DMS 273 (cell line): ENCODE results near the gene ATOSB.

Experiments
- DNase-seq: peaks from one replicate; lab custom pipeline; 2025; ENCODE audit not compliant: unreplicated experiment; lab: John Stamatoyannopoulos, UW

Gene ATOSB

DNA sequence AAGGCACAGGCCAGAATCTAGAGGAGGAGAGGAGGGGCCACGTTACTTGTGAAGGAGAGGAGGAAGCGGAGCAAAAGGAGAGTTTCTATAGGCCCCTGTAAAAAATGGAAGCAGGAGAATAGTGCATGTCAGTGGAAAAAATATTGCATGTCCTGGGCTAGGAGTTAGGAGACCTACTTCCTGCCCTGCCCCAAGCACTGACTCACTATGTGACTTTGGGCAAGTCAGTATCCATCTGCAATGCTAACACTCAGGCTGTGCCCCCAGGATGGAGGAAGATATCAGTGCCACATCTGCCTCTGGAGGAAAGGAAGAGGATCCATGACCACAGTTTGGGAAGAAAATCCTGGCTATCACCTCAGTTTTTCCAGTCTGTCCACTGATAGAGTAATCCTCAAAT lies 26.2 kb downstream of the ATOSB start:
- no peak for DNase-seq

DNA sequence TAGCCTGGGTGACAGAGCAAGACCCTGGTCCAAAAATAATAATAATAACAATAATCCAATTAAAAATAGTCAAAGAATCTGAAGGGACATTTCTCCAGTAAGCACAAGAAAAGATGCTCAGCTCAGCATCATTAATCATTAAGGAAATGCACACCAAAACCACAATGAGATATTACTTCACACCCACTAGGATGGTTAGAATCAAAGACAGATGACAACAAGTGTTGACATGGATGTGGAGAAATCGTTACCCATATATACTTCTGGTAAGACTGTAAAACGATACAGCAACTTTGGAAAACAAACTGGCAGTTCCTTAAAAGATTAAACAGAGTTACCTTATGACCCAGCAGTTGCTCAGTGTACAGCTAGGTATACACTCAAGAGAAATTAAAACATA lies 30.6 kb downstream of the ATOSB start:
- no peak for DNase-seq

DNA sequence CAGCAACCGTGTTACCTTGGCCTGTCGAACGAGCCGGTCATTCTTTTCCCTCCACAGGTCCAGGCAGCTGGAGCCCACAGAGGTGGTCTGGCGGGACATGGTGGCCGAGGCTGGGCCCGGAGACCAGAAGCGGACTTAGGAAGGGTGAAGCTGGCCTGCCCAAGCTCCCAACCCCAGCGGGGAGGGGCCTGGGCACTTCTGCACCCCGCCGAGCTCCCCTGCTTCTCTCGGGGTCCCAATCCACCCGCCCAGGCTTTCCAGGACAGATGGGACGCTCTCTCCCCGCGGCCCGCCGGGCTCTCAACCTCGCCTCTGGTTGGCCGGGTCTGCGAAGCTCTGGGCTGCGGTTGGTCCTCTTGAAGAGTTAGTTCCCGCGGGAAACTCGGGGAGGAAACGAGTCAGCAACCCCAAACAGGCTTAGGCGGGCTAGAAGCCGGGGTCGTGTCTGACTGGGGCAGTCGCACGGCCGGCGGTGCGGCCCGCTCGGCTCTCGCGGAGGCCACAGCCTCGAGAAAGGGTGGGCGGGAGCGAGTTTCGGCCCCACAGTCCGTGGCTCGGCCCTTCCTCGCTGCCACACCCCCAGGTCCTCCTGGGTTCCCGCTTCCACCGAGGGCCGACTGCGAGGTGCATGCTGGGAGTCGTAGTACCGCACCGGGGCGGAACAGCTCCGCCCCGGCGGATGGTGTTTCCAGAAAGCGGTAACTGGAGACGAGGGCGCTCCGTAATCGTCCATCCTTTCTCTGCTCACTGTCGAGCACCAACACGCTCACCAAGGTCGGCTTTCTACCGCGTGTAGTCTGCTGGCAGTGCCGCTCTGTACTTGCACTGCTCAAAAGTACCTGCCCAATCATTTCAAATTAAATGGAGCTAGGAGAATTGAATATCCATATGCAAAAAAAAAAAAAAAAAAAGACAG lies 36.0 kb downstream of the ATOSB start, which contains the start of gene FANCG:
Gene FANCG (minus strand): TSS at position 517 of the 916 bp plus-strand sequence. CDS start 418 bp downstream, at position 99.
- peak; percentile 97 for DNase-seq

DNA sequence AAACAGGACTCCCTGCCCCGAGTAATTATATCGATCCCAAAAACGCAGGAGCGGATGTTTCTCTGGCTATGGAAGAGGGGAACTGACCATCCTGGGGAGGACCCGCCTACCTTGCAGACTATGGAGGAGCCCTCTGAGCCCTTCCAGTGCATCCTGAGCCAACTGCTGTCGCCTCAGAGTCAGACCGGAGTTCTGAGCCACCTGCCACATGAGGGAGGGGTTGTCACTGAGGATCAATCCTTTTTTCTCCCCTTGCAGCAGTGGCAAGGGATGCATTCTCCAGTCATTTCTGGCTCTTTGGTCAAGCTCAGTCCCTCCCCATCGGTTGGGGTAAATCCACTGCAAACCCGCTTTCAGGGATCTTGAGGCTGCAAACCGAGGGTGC lies 36.6 kb downstream of the ATOSB start:
- peak; percentile 39 for DNase-seq

DNA sequence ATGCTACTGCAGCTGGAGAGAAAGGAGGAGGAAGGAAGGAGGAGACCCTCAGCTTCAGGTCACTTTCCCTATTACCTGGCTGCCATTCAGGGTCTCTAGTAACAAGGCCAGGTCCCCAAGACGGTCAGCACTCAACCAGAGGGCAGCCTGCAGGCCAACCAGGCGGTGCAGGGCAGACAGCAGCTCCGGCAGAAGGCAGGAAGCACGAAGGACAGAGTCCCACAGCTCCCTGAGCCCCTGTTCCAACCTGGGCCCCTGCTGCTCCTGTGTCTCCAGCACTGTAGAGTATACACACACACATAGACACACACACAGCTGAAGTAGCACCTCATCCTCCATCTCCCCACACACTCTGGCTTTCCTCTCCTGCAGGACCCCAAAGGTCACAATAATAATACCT lies 37.6 kb downstream of the ATOSB start:
- no peak for DNase-seq

DNA sequence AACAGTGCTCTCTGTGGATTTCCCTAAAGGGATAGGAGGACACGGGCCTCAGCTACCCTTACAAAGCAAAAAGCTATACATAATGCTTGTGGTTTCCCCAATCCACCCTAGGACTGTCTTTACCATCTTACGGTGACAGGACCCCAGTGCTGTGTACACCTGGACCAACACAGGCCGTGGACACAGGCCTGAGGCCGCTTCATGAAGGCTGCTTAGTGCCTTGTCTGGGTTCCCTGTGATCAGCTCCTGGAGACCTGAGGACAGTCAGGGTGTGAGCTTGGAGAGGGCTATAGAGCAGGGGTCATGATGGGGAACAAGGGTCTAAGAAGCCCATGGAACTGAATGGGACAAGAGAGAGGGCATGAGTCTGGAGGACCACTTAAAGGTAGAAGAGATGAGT lies 38.8 kb downstream of the ATOSB start:
- no peak for DNase-seq

DNA sequence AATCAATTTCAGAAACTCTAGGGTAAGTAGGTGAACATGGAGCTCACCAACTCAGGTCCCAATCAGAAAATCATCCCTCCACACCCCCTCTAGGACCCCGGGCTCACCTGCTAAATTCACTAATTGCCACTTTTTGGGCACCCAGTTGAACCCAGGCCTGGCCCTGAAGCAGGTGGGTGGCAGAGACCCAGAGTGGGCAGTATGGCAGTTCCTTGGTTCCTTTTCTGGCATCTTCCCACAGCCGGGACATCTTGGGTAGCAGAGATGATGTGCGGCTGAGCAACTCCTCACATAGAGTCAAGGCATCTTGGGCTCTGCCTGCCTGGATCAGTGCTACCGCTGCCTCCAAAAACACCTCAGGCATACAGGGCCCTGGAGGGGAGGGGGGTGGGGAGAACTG lies 40.3 kb downstream of the ATOSB start:
- DNase-seq: no peak

DNA sequence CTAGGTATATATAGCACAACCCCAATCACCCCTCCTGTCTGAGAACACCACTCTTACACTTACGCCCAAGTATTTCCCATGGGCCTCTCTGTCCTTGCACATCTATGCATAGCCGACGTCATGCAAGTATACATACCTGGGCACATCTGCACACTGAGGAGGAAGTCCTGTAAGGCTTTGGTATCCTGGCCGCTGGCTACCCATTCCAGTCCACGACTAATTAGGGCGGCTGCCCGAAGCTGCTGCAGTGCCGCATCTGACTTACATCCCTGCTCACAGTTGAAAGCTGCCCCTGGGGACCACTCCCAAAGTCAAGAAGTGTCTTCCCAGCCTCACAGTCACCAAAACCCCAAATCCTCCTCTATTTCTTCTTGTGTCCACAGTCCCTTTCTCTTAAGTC lies 40.9 kb downstream of the ATOSB start:
- DNase-seq: no peak

DNA sequence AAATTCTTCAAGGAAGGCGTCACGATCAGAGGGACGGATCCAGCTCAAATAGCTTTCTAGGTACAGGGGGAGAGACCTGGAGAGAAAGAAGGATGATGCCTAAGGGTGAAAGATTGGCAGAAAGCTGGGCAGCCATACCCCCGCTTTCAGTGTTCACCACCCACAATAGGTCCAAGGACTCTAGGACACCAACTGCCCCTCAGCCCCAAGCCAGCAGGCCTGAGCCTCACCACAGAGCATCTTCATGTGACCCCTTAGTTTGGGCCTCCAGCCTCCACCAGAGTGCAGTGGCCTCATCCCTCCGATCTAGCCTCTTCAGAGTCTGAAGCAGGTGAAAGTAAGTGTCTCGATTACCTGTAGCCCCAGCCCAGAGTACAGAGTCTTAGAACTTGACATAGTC lies 41.5 kb downstream of the ATOSB start:
- no peak for DNase-seq

DNA sequence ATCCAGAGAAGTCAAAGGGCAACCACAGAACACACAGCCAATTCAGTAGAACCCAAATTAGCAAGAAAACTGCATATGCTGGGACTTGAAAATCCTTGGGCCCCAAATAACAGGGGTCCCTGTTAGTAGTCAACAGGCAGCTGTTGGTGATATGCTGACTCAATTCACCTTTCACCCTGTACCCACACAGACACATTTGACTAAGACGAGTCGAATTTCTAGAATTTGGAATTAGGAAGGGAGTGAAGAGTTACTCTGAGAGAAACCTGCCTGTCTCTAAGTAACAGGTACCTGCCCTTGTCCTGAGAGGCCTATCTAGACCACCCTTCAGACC lies 42.4 kb downstream of the ATOSB start:
- DNase-seq: no peak

DNA sequence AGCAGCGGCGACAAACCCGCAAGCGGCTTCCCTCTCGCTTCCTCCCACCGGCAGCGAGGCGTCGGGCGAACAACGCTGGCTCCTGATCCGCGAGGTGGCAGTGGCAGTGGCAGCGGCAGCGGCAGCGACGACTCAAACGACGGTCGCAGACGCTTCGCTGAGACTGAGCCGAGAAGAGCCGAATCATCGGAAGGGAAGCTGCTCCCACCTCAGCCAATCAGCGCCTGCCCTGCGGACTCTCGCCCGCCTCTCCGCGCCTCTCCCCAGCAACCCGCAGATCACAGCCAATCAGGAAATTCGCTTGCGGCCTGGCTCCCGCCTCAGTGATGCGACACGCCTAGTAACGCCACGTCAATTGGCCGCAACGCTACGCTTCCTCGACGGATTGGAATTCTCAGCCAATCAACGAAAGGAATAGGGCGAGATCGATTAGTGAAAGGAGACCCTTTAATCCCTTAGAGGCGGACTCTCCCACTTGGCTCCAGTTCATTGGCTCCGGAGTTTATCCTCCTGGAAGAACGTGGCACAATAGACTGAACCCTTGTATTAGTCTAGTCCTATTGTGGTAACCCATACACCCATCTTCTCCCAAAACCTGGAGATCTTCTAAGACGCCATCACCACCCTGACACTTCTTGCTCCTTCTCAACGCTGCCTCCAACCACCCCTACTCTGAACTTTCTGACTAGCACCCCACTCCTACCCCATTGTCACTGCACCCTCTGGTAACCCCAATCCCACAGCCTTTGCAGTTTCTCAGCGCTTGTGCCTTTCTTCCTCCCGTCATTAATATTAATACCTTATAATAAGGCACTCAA lies 43.0 kb downstream of the ATOSB start, which contains the start of gene VCP:
Gene VCP (minus strand): TSS at position 165 of the 818 bp plus-strand sequence. CDS start 272 bp downstream, outside the sequence.
- peak; percentile 99 for DNase-seq

DNA sequence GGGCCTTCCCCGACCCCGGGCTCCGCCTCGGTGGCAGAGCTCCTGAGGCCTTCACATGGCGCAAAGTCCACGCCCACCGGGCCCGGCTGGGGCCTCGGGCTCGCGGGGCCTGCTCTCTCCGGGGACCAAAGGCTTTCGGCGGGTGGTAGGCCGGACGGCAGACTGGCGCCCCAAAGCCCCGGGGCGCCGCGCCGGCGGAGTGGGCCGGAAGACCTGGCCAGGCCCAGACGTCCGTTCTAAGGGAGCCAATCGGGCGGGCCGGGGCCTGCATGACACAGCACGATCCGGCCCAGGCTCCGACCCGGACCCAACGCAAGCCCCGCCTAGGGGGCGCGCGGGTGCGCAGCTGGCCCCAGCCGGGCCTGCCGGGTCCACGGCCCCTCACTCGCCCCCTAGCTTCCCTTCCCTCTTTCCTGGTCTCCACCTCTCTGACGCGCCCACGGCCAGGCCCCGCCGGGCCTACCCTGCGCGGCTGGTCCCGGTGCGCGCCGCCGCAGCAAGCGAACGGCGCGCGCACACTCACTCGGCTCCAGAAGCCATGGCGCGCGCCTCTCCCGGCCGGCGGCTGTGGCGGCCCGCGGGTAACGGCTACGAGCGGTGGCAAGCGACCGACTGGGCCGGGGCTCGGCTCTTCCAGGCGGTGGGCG lies 43.7 kb downstream of the ATOSB start:
- peak; percentile 94 for DNase-seq

DNA sequence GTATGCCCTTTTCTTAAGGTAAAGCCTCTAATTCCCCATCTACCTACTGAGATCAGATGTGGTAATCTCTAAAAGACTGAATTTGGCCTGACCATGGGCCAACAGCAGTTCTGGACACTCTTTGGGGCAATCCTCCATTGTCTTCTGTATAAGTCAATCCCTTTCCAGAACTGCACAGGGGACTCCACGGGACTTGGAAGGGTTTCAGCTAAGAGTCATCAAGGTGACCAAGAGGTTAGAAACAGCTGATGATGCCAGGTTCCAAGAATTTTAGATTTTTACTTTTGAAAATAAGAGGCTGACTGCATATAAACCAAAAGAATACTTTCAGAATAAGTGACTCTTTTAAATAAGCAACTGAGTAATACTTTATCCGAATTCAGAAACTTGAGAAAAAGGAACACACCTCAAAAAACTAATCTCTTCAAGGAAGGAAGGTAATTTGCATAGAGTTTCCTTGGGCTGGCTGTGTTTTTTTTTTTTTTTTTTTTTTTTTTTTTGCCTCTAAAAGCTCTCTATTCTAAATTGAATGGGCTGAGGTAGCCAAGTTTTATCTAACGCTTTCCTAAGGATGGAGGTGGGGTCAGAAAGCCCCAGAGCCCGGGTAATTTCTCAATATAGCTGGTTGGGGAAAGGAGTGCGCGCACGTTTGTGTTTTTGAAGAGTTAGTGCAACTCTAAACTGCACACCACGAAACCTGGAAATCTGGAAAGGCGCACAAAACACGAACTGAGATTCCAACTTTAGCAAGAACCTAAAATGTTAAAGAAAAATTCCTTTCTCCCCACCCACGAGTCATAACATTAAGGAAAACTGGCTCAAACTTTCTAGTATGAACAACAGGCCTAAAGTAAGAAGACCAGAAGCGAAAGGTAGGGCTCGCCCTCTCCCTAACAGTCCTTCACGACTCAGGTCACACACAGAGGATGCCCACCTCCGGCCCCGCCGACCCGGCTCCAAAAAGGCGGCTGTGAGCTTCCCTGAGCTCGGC lies 44.5 kb downstream of the ATOSB start:
- peak; percentile 23 for DNase-seq

DNA sequence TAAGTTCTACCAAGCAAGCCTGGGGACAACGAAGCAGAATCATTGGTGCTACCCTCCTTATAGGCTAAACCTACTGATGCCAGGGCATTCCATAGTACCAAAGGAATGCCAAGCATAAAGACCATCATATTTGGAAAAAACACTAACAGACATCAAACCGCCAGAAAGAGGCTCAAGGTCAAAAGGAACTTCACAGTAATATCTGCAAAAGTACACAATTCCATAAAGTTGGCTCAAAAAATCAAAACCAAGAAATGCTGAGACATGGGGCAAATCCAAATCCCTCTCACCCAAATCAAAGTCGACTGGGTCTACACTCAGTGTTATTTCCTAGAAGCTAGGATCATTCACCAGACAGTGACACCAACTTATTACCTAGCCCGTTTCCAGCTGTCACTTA lies 46.6 kb downstream of the ATOSB start:
- no peak for DNase-seq

DNA sequence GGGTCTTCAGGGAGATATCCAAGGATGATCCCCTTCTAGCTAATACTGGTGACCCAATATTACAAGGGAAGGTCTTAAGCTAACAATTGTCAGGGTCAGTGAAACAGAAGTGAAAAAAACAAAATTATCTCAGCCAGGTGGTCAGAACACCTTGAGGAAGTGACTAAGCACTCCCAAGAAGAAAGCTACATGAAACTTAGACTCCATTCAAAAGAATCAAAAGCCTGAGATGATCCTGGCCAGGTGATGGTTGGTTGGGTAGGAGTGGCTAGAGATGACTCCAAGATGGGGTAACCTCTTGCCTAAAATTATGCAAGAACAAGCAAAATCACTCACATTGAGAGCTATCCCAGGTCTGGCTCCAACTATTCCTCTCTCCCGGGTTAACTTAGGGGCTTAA lies 48.6 kb downstream of the ATOSB start:
- DNase-seq: no peak

DNA sequence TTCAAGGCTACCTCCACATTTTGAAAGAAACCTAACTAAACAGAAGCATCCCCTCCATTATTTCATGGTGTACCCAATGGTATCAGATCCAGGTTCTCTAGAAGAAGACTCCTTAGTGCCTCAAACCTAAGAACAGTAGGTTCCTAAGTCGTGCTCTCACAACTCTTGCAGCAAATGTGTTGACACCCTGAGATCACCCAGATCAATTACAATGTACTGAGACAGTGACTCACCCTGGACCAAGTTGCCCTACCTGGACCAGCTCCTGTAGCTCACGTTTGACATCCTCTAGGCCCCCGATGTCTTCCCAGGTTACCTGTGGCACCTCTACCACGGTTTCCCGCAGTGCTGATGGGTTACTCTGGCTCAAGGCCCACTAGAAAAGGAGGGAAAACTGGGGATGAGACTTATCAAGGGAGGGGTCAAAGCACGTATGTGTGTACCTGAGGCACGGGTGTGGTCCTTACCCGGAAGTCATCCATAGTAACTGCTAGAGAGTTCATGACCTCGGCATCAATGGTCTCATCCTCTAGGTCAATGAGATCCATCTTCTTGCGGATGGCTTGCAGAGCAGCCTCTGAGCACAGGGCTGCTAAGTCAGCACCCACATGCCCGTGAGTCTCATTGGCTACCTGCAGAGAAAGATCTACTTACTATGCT lies 55.0 kb downstream of the ATOSB start:
- no peak for DNase-seq

DNA sequence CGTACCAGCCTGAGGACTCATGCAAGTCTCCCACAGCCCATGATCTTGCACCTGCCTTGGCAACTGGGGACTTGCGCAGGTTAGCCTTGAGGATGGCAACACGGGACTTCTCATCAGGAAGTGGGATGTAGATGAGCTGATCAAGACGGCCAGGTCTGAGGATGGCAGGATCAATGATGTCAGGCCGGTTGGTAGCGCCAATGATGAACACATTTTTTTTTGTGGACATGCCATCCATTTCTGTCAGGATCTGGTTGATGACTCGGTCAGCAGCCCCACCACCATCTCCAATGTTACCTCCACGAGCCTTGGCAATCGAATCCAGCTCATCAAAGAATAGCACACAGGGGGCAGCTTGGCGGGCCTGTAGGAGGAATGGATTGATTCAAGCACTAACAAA lies 56.2 kb downstream of the ATOSB start:
- no peak for DNase-seq

DNA sequence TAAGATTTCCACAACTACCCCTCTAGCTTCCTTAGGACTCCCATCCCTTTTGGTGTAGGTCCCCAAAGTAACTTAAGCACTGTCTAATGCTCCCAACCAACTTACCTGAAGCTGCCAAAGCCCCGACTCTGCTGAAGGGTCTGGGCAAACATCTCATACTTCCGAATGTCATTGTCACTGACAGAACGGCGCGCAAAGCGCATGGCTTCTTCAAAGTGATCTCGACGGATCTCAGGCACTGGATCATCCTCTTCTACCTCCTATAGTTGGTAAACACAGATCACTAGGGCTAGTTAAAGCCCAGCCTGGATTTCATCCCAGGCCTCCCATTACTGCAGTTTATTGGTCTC lies 58.4 kb downstream of the ATOSB start:
- no peak for DNase-seq

DNA sequence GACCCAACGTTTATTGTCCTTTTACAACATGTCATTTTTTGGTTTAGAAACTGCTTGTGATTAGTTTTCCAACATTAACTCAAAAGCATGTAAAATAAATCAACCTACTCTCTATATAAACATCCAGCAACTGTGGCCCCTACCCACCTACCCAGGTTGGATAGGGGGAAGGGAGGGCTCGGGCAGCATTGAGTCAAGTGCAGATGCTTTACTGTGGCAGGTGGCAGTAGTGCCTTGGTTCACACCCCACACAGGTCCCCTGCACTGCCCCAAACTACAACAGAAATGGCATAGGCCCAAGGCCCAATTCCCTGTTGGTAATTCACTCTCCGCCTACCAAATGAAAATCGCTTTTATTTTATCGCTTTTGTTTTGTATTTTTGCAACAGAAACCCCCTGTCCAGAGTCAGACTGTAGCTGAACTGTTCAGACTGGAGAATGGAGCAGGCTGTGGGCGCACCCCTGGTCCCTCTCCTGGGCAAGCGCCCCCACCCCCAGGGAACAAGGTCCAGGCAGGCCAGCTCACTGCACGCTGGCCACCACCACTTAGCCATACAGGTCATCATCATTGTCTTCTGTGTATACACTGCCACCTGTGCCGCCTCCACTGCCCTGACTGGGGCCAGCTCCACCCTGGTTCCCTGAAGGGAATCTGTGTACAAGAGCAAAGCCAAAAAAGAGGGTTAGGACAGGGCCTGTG lies 58.9 kb downstream of the ATOSB start:
- no peak for DNase-seq
